IPS-NIHi7 (cell line): ENCODE results near the gene KLC1.

Source experiments
- DNase-seq: peaks from one replicate; pipeline ENCODE4 v3.0.0; 2012; ENCODE audit warnings: mixed read lengths; ENCODE audit errors: extremely low spot score

The KLC1 gene

GRCh38 chr14:103703433-103704385, 74.7 kb downstream of the KLC1 start:
- no peak for DNase-seq

GRCh38 chr14:103704708-103705107, 75.7 kb downstream of the KLC1 start:
- DNase-seq: no peak

- no peak for DNase-seq
Measured at GRCh38 chr14:103705118-103705503, 76.1 kb downstream of the KLC1 start.

GRCh38 chr14:103705504-103706284, 76.7 kb downstream of the KLC1 start:
- DNase-seq: no peak

- no peak for DNase-seq
Measured at GRCh38 chr14:103706551-103707328, 77.7 kb downstream of the KLC1 start.

- DNase-seq: no peak
Measured at GRCh38 chr14:103707329-103708263, 78.6 kb downstream of the KLC1 start.

- no peak for DNase-seq
Measured at GRCh38 chr14:103708750-103709187, 79.8 kb downstream of the KLC1 start.

GRCh38 chr14:103709814-103710213, 80.8 kb downstream of the KLC1 start:
- DNase-seq: no peak

- no peak for DNase-seq
Measured at GRCh38 chr14:103710771-103711377, 81.9 kb downstream of the KLC1 start.

GRCh38 chr14:103711516-103712431, 82.8 kb downstream of the KLC1 start:
- no peak for DNase-seq

- no peak for DNase-seq
Measured at GRCh38 chr14:103712633-103713247, 83.7 kb downstream of the KLC1 start.

GRCh38 chr14:103713304-103714062, 84.5 kb downstream of the KLC1 start:
- no peak for DNase-seq

GRCh38 chr14:103714063-103714724, 85.2 kb downstream of the KLC1 start:
- DNase-seq: no peak

- DNase-seq: peak; percentile 100
Measured at GRCh38 chr14:103715052-103716000, 86.3 kb downstream of the KLC1 start, which contains the start of the genes XRCC3 and ZFYVE21. XRCC3 (minus strand) TSS chr14:103715451; CDS start chr14:103711087, 4,364 bp downstream. ZFYVE21 (plus strand) TSS chr14:103715810; CDS start chr14:103715842, 32 bp downstream.

GRCh38 chr14:103716091-103716801, 87.2 kb downstream of the KLC1 start:
- DNase-seq: peak; percentile 37
